Subcutaneous preadipocyte (primary cell): ENCODE data around the gene EPB41L1. TPM values are rescaled to one million over a fixed set of nuclear protein-coding genes. Genes with fewer than 3 reads are reported as not detected.

Source experiments
- total RNA-seq: library from RNA; depleted of rRNA; stranded (reverse); fragments of >200 nt; gene quantifications from 2 replicates; pipeline ENCODE4 v1.2.3, GENCODE V29; 2012

The EPB41L1 gene
- 13.2 and 14.3 TPM in 2 replicates for total RNA-seq

DNA sequence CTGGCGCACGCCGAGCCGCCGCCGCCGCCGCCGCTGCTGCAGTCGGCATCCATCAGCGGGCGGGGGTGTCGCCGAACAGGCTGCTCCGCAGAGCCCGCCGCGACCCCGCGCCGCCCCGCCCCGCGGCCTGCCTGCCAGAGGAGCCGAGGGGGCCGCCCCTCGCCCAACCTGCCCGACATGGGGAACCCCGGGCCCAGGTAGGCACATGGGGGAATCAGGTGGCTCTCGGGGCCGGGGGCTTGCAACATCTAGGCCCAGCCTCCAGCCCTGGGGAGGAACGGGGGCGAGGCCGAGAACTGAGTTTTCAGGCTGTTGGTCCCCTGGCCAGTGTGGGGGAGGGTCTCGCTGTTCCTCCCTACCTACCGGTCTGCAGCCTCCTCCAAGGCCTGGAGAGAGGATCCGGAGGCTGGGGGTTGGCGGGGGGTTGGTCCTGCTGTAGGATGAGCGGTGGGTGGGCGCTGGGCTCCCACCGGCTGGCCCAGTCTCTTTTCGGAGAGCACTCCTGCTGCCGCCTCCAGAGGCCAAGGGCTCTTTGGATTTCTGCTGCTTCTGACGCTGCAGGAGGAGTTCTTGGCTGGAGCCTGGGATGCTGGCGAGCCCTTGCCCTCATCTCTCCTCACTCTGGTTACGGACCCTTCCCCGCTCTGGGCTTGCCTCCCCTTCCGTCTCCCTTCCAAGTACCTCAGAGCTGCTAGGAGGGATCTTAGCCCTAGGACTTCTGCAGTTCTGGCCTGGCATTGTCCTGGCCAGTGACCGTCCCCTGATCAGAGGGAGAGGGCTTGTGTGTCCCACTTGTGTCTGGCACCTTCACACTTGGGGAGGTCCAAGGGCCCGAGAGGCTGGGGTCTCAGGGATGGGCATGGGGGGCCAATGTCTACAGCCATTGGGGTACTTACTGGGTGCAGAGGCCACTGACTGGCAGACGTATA is at the start of gene EPB41L1:
TSS of gene EPB41L1 (plus strand) at position 41 of the 929 bp plus-strand sequence. CDS start 19,038 bp downstream, outside the sequence.

DNA sequence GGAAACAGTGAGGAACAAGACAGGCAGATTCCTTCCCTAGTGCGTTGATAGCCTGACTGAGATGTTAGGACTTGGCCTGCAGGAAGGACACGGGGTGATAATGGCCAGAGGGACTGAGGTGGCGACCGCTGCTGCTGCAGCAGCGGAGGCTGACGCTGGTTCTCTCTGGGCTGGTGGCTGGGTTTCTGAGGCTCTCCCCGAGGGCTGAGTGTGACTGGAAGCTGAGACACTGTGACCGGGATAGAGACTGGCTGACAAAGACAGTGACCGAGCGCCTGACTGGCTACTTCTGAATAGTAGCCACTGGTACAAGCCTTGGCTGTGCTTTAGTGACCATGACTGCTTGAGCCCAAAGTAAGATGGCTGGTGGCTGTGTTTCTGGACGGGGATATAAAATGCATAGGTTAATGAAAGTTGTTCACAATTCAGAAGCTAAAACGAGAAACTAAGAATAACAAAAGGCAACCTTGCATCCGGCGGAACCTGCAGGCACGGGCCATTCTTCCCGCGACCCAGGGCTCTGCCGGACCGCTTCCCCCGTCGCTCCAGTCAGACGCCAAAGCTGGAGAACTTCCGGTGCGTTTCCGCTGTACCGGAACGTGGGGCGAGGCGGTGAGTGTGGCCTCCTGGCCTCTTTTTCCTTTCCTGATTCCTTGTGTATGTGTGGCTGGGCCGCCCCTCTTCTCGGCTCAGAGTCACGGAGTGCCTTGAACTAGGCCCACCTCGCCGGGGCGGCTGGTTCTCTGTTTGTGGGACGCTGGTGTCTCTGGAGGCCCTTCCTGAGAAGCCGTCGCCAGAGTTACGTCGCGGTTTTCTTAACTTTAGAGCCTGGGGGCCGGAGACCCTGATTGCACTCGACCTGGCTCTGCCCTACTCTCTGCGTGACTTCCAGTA is 81.6 kb downstream of the EPB41L1 start, which contains the start of gene AAR2:
TSS of gene AAR2 (plus strand) at position 587 of the 894 bp plus-strand sequence. CDS start 3,391 bp downstream, outside the sequence.

Other genes starting within 250 kb of the EPB41L1 start
- 61.8 and 82.7 TPM in 2 replicates for gene SCAND1, start 200.2 kb upstream of the EPB41L1 start, total RNA-seq
- 1.5 and 1.8 TPM in 2 replicates for gene CNBD2, start 186.2 kb upstream of the EPB41L1 start, total RNA-seq
- 22.8 and 24.0 TPM in 2 replicates for gene AAR2, start 81.7 kb downstream of the EPB41L1 start, total RNA-seq
- 14.0 and 18.6 TPM in 2 replicates for gene DLGAP4, start 151.6 kb downstream of the EPB41L1 start, total RNA-seq